Measurements from ENCODE around the gene MUC20.
"Not testable (repeated sequence)": the region's sequence is repeated elsewhere in the genome, so short reads cannot be mapped to it uniquely, and the experiment has no call there.

MUC20 gene

GRCh38 chr3:195693428-195694216, 27.2 kb upstream of the MUC20 start:
- DNase-seq: no peak

GRCh38 chr3:195694217-195695076, 26.3 kb upstream of the MUC20 start:
- not testable (repeated sequence) for DNase-seq

- no peak for DNase-seq
Observed at GRCh38 chr3:195696632-195697278, 24.0 kb upstream of the MUC20 start.

GRCh38 chr3:195697582-195698324, 23.0 kb upstream of the MUC20 start:
- no peak for DNase-seq

- DNase-seq: no peak
Observed at GRCh38 chr3:195698325-195698646, 22.5 kb upstream of the MUC20 start.

- DNase-seq: no peak
Observed at GRCh38 chr3:195698647-195699387, 22.0 kb upstream of the MUC20 start.

GRCh38 chr3:195699388-195699771, 21.4 kb upstream of the MUC20 start:
- no peak for DNase-seq

GRCh38 chr3:195699860-195700259, 20.9 kb upstream of the MUC20 start:
- DNase-seq: no peak

- DNase-seq: no peak
Observed at GRCh38 chr3:195700319-195700718, 20.5 kb upstream of the MUC20 start.

GRCh38 chr3:195701042-195701915, 19.5 kb upstream of the MUC20 start:
- no peak for DNase-seq

GRCh38 chr3:195703776-195704175, 17.0 kb upstream of the MUC20 start:
- DNase-seq: no peak

GRCh38 chr3:195704433-195704999, 16.3 kb upstream of the MUC20 start:
- DNase-seq: no peak

- DNase-seq: no peak
Observed at GRCh38 chr3:195705081-195705991, 15.4 kb upstream of the MUC20 start.

- no peak for DNase-seq
Observed at GRCh38 chr3:195708061-195708460, 12.7 kb upstream of the MUC20 start.

GRCh38 chr3:195708626-195709481, 11.9 kb upstream of the MUC20 start:
- no peak for DNase-seq

GRCh38 chr3:195709676-195710085, 11.1 kb upstream of the MUC20 start:
- no peak for DNase-seq

GRCh38 chr3:195710126-195710905, 10.5 kb upstream of the MUC20 start:
- not testable (repeated sequence) for DNase-seq

All from Kasumi-1 (cell line).